Activated CD4-positive, alpha-beta T cell treated with anti-CD3 and anti-CD28 coated beads for 36 hours (primary cell): ENCODE results near the gene ALKBH5. TPM values are rescaled to one million over a fixed set of nuclear protein-coding genes. Genes with fewer than 3 reads are reported as not detected.

Source experiments
- ATAC-seq: fragments of 200-7000 bp; cut with Tn5 transposase; one replicate; pipeline ENCODE4 v1.10.0; 2021; ENCODE audit warnings: mild to moderate bottlenecking, moderate library complexity
- CTCF ChIA-PET: fragments of 350-600 bp; sonication (Branson Sonifier 250); formaldehyde crosslinking; loops from one replicate; lab custom pipeline; 2021; ENCODE audit warnings: antibody characterized with exemption; lab: Charles Lee
- POLR2A ChIA-PET: fragments of 350-600 bp; sonication (Branson Sonifier 250); formaldehyde crosslinking; loops from one replicate; lab custom pipeline; 2021; ENCODE audit warnings: antibody characterized with exemption, inconsistent platforms; lab: Charles Lee
- DNase-seq: peaks from one replicate; pipeline ENCODE4 v3.0.0-alpha.2; 2020
- H3K27ac Mint-ChIP-seq: one replicate; pipeline ENCODE4 v1.8.0; 2021; ENCODE audit warnings: mixed read lengths
- H3K27me3 Mint-ChIP-seq: one replicate; pipeline ENCODE4 v1.8.0; 2021; ENCODE audit warnings: mixed read lengths
- H3K36me3 Mint-ChIP-seq: one replicate; pipeline ENCODE4 v1.8.0; 2021; ENCODE audit warnings: low read depth, mixed read lengths
- H3K4me1 Mint-ChIP-seq: one replicate; pipeline ENCODE4 v1.8.0; 2021; ENCODE audit warnings: mixed read lengths
- H3K4me3 Mint-ChIP-seq: one replicate; pipeline ENCODE4 v1.8.0; 2021; ENCODE audit warnings: mild to moderate bottlenecking, moderate library complexity, mixed read lengths
- H3K9me3 Mint-ChIP-seq: one replicate; pipeline ENCODE4 v1.8.0; 2021; ENCODE audit warnings: low read depth, mixed read lengths
- intact Hi-C, 2 experiments: fragments of 100-400 bp; cut with DNase I in 1 of 2; cut with micrococcal nuclease in 1 of 2; formaldehyde crosslinking; loops; one replicate each; pipeline versions ENCODE4 v1.14.2 to v1.15.1; 2022 to 2024; cut with DNase I, micrococcal nuclease
- total RNA-seq, 2 experiments: library from RNA; stranded (reverse); gene quantifications; one replicate each; pipeline ENCODE4 v1.2.3, GENCODE V29; 2021

The ALKBH5 gene
- total RNA-seq, 2 experiments from 2014 or later = 163 to 168 TPM

GRCh38 chr17:18186627-18186982 is 3.0 kb downstream of the ALKBH5 start:
- CTCF ChIA-PET = interaction anchor here (0.5 to 5.8 kb wide), 4 partner anchors 11 to 46 kb away, joined by 3 to 23 read pairs (median 4); no protein-coding TSS in a partner anchor
- DNase-seq = no peak
- no peaks in the 10 kb centered on the region for H3K27me3 Mint-ChIP-seq
- H3K4me3 Mint-ChIP-seq = peak overlapping the region; percentile 97
- peaks cover 65% of the 10 kb centered on the region for H3K36me3 Mint-ChIP-seq
- H3K4me1 Mint-ChIP-seq = peaks cover 57% of the 10 kb centered on the region
- peak overlapping the region; percentile 93 for H3K27ac Mint-ChIP-seq
- ATAC-seq = no peak
- POLR2A ChIA-PET = no interaction called here
- no peaks in the 10 kb centered on the region for H3K9me3 Mint-ChIP-seq
- intact Hi-C loops = no loop called here

GRCh38 chr17:18187226-18187625 is 3.6 kb downstream of the ALKBH5 start:
- H3K9me3 Mint-ChIP-seq = no peaks in the 10 kb centered on the region
- POLR2A ChIA-PET = no interaction called here
- H3K36me3 Mint-ChIP-seq = peaks cover 65% of the 10 kb centered on the region
- intact Hi-C loops = no loop called here
- ATAC-seq (no peak), DNase-seq (no peak)
- peak overlapping the region; percentile 93 for H3K27ac Mint-ChIP-seq
- CTCF ChIA-PET = interaction anchor here (0.7 to 5.8 kb wide), 2 partner anchors 11 to 70 kb away, joined by 3 to 23 read pairs; no protein-coding TSS in a partner anchor
- H3K4me1 Mint-ChIP-seq = peaks cover 57% of the 10 kb centered on the region
- peak overlapping the region; percentile 97 for H3K4me3 Mint-ChIP-seq
- H3K27me3 Mint-ChIP-seq = no peaks in the 10 kb centered on the region

- intact Hi-C loops = loop anchor here in 1 of 2 experiments (1.0 kb wide), 1 partner anchor 47 kb away; no protein-coding TSS in a partner anchor
- Mint-ChIP-seq H3K27me3 (no peaks in the 10 kb centered on the region), H3K36me3 (peaks cover 68% of the 10 kb centered on the region), H3K27ac (peak overlapping the region; percentile 93), H3K4me1 (peaks cover 60% of the 10 kb centered on the region), H3K4me3 (peak overlapping the region; percentile 97), H3K9me3 (no peaks in the 10 kb centered on the region)
- ChIA-PET CTCF (interaction anchor here (0.7 to 5.8 kb wide), 5 partner anchors 10 to 227 kb away, joined by 3 to 23 read pairs (median 3); no protein-coding TSS in a partner anchor), POLR2A (no interaction called here)
- no peak for ATAC-seq
- peak; percentile 41 for DNase-seq
Observed at GRCh38 chr17:18187821-18188761, 4.5 kb downstream of the ALKBH5 start.

GRCh38 chr17:18190628-18191235 is 7.1 kb downstream of the ALKBH5 start:
- H3K27me3 Mint-ChIP-seq = no peaks in the 10 kb centered on the region
- peaks cover 72% of the 10 kb centered on the region for H3K36me3 Mint-ChIP-seq

GRCh38 chr17:18191236-18191667 is 7.6 kb downstream of the ALKBH5 start:
- no peak for DNase-seq
- peaks cover 77% of the 10 kb centered on the region for H3K4me1 Mint-ChIP-seq
- H3K27ac Mint-ChIP-seq = no peak overlapping the region
- POLR2A ChIA-PET = no interaction called here
- H3K36me3 Mint-ChIP-seq = peaks cover 71% of the 10 kb centered on the region
- no peaks in the 10 kb centered on the region for H3K27me3 Mint-ChIP-seq
- intact Hi-C loops = no loop called here
- CTCF ChIA-PET = interaction anchor here (0.6 kb wide), 1 partner anchor 103 kb away, joined by 3 read pairs; no protein-coding TSS in a partner anchor
- no peaks in the 10 kb centered on the region for H3K9me3 Mint-ChIP-seq
- no peak overlapping the region for H3K4me3 Mint-ChIP-seq
- no peak for ATAC-seq

More at GRCh38 chr17:18190628-18191235, 7.1 kb downstream of the ALKBH5 start:
- POLR2A ChIA-PET = interaction anchor here (0.6 kb wide), 1 partner anchor 21 kb away, joined by 4 read pairs; no protein-coding TSS in a partner anchor
- no peak for DNase-seq
- intact Hi-C loops = no loop called here
- no peak for ATAC-seq
- H3K27ac Mint-ChIP-seq = no peak overlapping the region
- CTCF ChIA-PET = interaction anchor here (0.6 to 5.8 kb wide), 2 partner anchors 8 to 103 kb away, joined by 3 to 23 read pairs; no protein-coding TSS in a partner anchor
- no peak overlapping the region for H3K4me3 Mint-ChIP-seq
- no peaks in the 10 kb centered on the region for H3K9me3 Mint-ChIP-seq
- H3K4me1 Mint-ChIP-seq = peaks cover 75% of the 10 kb centered on the region

- no peaks in the 10 kb centered on the region for H3K27me3 Mint-ChIP-seq
- no peak for ATAC-seq
- peaks cover 73% of the 10 kb centered on the region for H3K4me1 Mint-ChIP-seq
Observed at GRCh38 chr17:18191967-18192366, 8.3 kb downstream of the ALKBH5 start.

GRCh38 chr17:18194394-18194793 is 10.8 kb downstream of the ALKBH5 start:
- H3K36me3 Mint-ChIP-seq = peaks cover 69% of the 10 kb centered on the region
- H3K27ac Mint-ChIP-seq = no peak overlapping the region
- DNase-seq = no peak
- H3K4me3 Mint-ChIP-seq = no peak overlapping the region
- intact Hi-C loops = no loop called here
- CTCF ChIA-PET = no interaction called here
- POLR2A ChIA-PET = no interaction called here
- no peaks in the 10 kb centered on the region for H3K27me3 Mint-ChIP-seq
- no peak for ATAC-seq
- H3K9me3 Mint-ChIP-seq = no peaks in the 10 kb centered on the region
- H3K4me1 Mint-ChIP-seq = peaks cover 71% of the 10 kb centered on the region

More at GRCh38 chr17:18191967-18192366, 8.3 kb downstream of the ALKBH5 start:
- H3K4me3 Mint-ChIP-seq = no peak overlapping the region
- no peaks in the 10 kb centered on the region for H3K9me3 Mint-ChIP-seq
- POLR2A ChIA-PET = no interaction called here
- intact Hi-C loops = no loop called here
- no peak overlapping the region for H3K27ac Mint-ChIP-seq
- peaks cover 70% of the 10 kb centered on the region for H3K36me3 Mint-ChIP-seq
- CTCF ChIA-PET = no interaction called here
- DNase-seq = peak; percentile 22

GRCh38 chr17:18194804-18195203 is 11.2 kb downstream of the ALKBH5 start:
- intact Hi-C loops = no loop called here
- ATAC-seq (no peak), DNase-seq (no peak)
- Mint-ChIP-seq H3K9me3 (no peaks in the 10 kb centered on the region), H3K27me3 (no peaks in the 10 kb centered on the region), H3K27ac (no peak overlapping the region), H3K4me1 (peaks cover 67% of the 10 kb centered on the region), H3K36me3 (peaks cover 66% of the 10 kb centered on the region), H3K4me3 (no peak overlapping the region)
- ChIA-PET CTCF (no interaction called here), POLR2A (no interaction called here)

- intact Hi-C loops = no loop called here
- DNase-seq (no peak), ATAC-seq (no peak)
- H3K9me3 Mint-ChIP-seq = no peaks in the 10 kb centered on the region
- peaks cover 64% of the 10 kb centered on the region for H3K4me1 Mint-ChIP-seq
- no peaks in the 10 kb centered on the region for H3K27me3 Mint-ChIP-seq
- peaks cover 63% of the 10 kb centered on the region for H3K36me3 Mint-ChIP-seq
- POLR2A ChIA-PET = no interaction called here
- CTCF ChIA-PET = interaction anchor here (0.8 kb wide), 1 partner anchor 11 kb away, joined by 3 read pairs; no protein-coding TSS in a partner anchor
- no peak overlapping the region for H3K27ac Mint-ChIP-seq
- no peak overlapping the region for H3K4me3 Mint-ChIP-seq
Observed at GRCh38 chr17:18195246-18195645, 11.6 kb downstream of the ALKBH5 start.

- Mint-ChIP-seq H3K4me1 (peaks cover 42% of the 10 kb centered on the region), H3K27ac (peak overlapping the region; percentile 62), H3K27me3 (no peaks in the 10 kb centered on the region), H3K36me3 (peaks cover 51% of the 10 kb centered on the region), H3K9me3 (no peaks in the 10 kb centered on the region), H3K4me3 (no peak overlapping the region)
- no peak for ATAC-seq
- intact Hi-C loops = no loop called here
- ChIA-PET CTCF (interaction anchor here (0.6 to 3.5 kb wide), 6 partner anchors 10 to 50 kb away, joined by 3 to 23 read pairs (median 4); no protein-coding TSS in a partner anchor), POLR2A (interaction anchor here (0.9 kb wide), 1 partner anchor 116 kb away, joined by 4 read pairs; no protein-coding TSS in a partner anchor)
- no peak for DNase-seq
Observed at GRCh38 chr17:18197535-18198194, 14.0 kb downstream of the ALKBH5 start.

GRCh38 chr17:18198530-18198929 is 14.9 kb downstream of the ALKBH5 start:
- ATAC-seq = no peak
- ChIA-PET CTCF (interaction anchor here (0.6 to 3.5 kb wide), 4 partner anchors 10 to 50 kb away, joined by 3 to 23 read pairs (median 4); no protein-coding TSS in a partner anchor), POLR2A (no interaction called here)
- no peaks in the 10 kb centered on the region for H3K9me3 Mint-ChIP-seq
- peaks cover 39% of the 10 kb centered on the region for H3K4me1 Mint-ChIP-seq
- no peak overlapping the region for H3K27ac Mint-ChIP-seq
- intact Hi-C loops = no loop called here
- H3K4me3 Mint-ChIP-seq = no peak overlapping the region
- DNase-seq = no peak
- peaks cover 50% of the 10 kb centered on the region for H3K36me3 Mint-ChIP-seq
- H3K27me3 Mint-ChIP-seq = no peaks in the 10 kb centered on the region
